Endothelial cell of umbilical vein (primary cell): ENCODE results near the gene TICAM1. TPM values are rescaled to one million over a fixed set of nuclear protein-coding genes. Genes with fewer than 3 reads are reported as not detected.
"Not testable (repeated sequence)": the region's sequence is repeated elsewhere in the genome, so short reads cannot be mapped to it uniquely, and the experiment has no call there.

ENCODE experiments used
- BruUV-seq: library from RNA; stranded (reverse); fragments of 400-500 nt; replicated peaks from 2 replicates; lab custom pipeline; 2021; lab: Mats Ljungman, UMichigan
- CTCF ChIA-PET: fragments of 300-600, 350-600 bp; sonication (Branson Sonifier 250); formaldehyde crosslinking; loops from one replicate; lab custom pipeline; 2021; ENCODE audit warnings: antibody characterized with exemption, inconsistent platforms; lab: Charles Lee
- POLR2A ChIA-PET: fragments of 300-600, 350-600 bp; sonication (Branson Sonifier 250); formaldehyde crosslinking; loops from one replicate; lab custom pipeline; 2021; ENCODE audit warnings: antibody characterized with exemption, inconsistent platforms; lab: Charles Lee
- DNase-seq: peaks from one replicate; pipeline ENCODE4 v3.0.0-alpha.2; 2011; ENCODE audit warnings: low read depth, low spot score
- FAIRE-seq: peaks from 2 replicates; lab custom pipeline; 2011; peaks lifted over from hg19 to GRCh38; lab: Jason Lieb, UNC
- H2AFZ ChIP-seq: 2 replicates; pipeline ENCODE4 v1.6.0; 2012; ENCODE audit warnings: low read depth, low read length, control low read depth, inconsistent platforms
- H3K27ac ChIP-seq: 2 replicates; pipeline ENCODE4 v1.5.1; 2011; ENCODE audit warnings: low read depth, mild to moderate bottlenecking, control low read depth, low read length, moderate library complexity; ENCODE audit not compliant: insufficient read depth
- H3K27me3 ChIP-seq, 2 experiments: 2 replicates each; pipeline versions ENCODE4 v1.6.0 to v1.6.1; 2011; ENCODE audit warnings: low read length in 2 of 2, mixed read lengths in 1 of 2; ENCODE audit not compliant: control insufficient read depth in 2 of 2, insufficient read depth in 2 of 2
- H3K36me3 ChIP-seq, 2 experiments: 2 replicates in 1 of 2; 3 replicates in 1 of 2; pipeline ENCODE4 v1.5.1; 2011; ENCODE audit warnings: low read length in 2 of 2, mild to moderate bottlenecking in 1 of 2, moderate library complexity in 1 of 2; ENCODE audit not compliant: control insufficient read depth in 2 of 2, insufficient read depth in 2 of 2; ENCODE audit errors: extremely low read depth in 1 of 2
- H3K4me1 ChIP-seq: 3 replicates; pipeline ENCODE4 v1.5.1; 2011; ENCODE audit warnings: mild to moderate bottlenecking, low read length; ENCODE audit not compliant: control insufficient read depth, insufficient read depth; ENCODE audit errors: extremely low read depth
- H3K4me2 ChIP-seq: 2 replicates; pipeline ENCODE4 v1.6.1; 2011; ENCODE audit warnings: low read length, control low read depth, mixed read lengths; ENCODE audit not compliant: insufficient read depth
- H3K4me3 ChIP-seq, 3 experiments: fragments of 200-600 bp in 1 of 3; sonication (generic), shearing (Covaris generic) in 1 of 3; replicated peaks in 1 of 3; 2 replicates each; pipeline ENCODE4 v1.5.1; 2011 to 2016; ENCODE audit warnings: control low read depth in 3 of 3, low read length in 3 of 3, mild to moderate bottlenecking in 2 of 3, inconsistent platforms in 1 of 3, low read depth in 1 of 3, moderate library complexity in 1 of 3; ENCODE audit not compliant: insufficient read depth in 1 of 3
- H3K79me2 ChIP-seq: 2 replicates; pipeline ENCODE4 v1.6.0; 2012; ENCODE audit warnings: low read length, inconsistent platforms; ENCODE audit not compliant: control insufficient read depth, insufficient read depth
- H3K9ac ChIP-seq: replicated peaks from 2 replicates; pipeline ENCODE3; 2011; ENCODE audit warnings: low read length, control low read depth; ENCODE audit not compliant: insufficient read depth; ENCODE audit errors: extremely low read depth
- H3K9me1 ChIP-seq: replicated peaks from 3 replicates; pipeline ENCODE4 v1.6.0; 2011; ENCODE audit warnings: mild to moderate bottlenecking, low read length; ENCODE audit not compliant: control insufficient read depth, insufficient read depth; ENCODE audit errors: extremely low read depth
- H3K9me3 ChIP-seq: replicated peaks from 2 replicates; pipeline ENCODE4 v1.5.1; 2012; ENCODE audit warnings: low read length, inconsistent platforms; ENCODE audit not compliant: control insufficient read depth, insufficient read depth
- H4K20me1 ChIP-seq: replicated peaks from 2 replicates; pipeline ENCODE3; 2011; ENCODE audit warnings: mild to moderate bottlenecking, low read length; ENCODE audit not compliant: control insufficient read depth, insufficient read depth; ENCODE audit errors: extremely low read depth
- CTCF ChIP-seq, 2 donors: IDR thresholded peaks; 1 replicate in 1 of 2; 2 replicates in 1 of 2; pipeline ENCODE4 v1.5.1; 2011; ENCODE audit warnings: low read length in 2 of 2, mild to moderate bottlenecking in 2 of 2, moderate library complexity in 2 of 2, control low read depth in 1 of 2, inconsistent platforms in 1 of 2, low read depth in 1 of 2; ENCODE audit not compliant: insufficient read depth in 1 of 2; ENCODE audit errors: extremely low read depth in 1 of 2
- EZH2 ChIP-seq: IDR thresholded peaks from 2 replicates; pipeline ENCODE4 v1.6.1; 2012; ENCODE audit warnings: borderline replicate concordance, low read depth, mild to moderate bottlenecking, moderate library complexity, low read length, inconsistent platforms; ENCODE audit not compliant: severe bottlenecking
- FOS ChIP-seq: IDR thresholded peaks from 2 replicates; pipeline ENCODE4 v1.6.1; 2011; ENCODE audit warnings: mild to moderate bottlenecking, low read length, moderate library complexity, borderline replicate concordance; ENCODE audit not compliant: insufficient read depth
- GATA2 ChIP-seq: IDR thresholded peaks from 2 replicates; pipeline ENCODE4 v1.7.0; 2011; ENCODE audit warnings: low read depth, mild to moderate bottlenecking, moderate library complexity, mixed read lengths, low read length; ENCODE audit not compliant: insufficient read length, insufficient read depth
- MAX ChIP-seq: IDR thresholded peaks from 2 replicates; pipeline ENCODE4 v1.6.1; 2011; ENCODE audit not compliant: insufficient read depth, insufficient read length
- MYC ChIP-seq: IDR thresholded peaks from one replicate; pipeline ENCODE4 v1.6.1; 2011; ENCODE audit warnings: mild to moderate bottlenecking, low read depth, low read length
- POLR2AphosphoS5 ChIP-seq: IDR thresholded peaks from 2 replicates; pipeline ENCODE4 v1.6.1; 2012; ENCODE audit warnings: low read depth, mild to moderate bottlenecking, control low read depth, low read length, moderate library complexity; ENCODE audit not compliant: insufficient read depth
- dilution Hi-C: fragments of 300-500 bp; cut with MboI; formaldehyde crosslinking; loops from one replicate; pipeline ENCODE4 v1.15.0; 2019; ENCODE audit warnings: low sequenced_read_pairs; ENCODE audit not compliant: extremely low pct_ligation_motif_present
- intact Hi-C: fragments of 100-400 bp; cut with micrococcal nuclease; formaldehyde crosslinking; loops from one replicate; pipeline ENCODE4 v1.10.0; 2022
- polyA plus RNA-seq, 4 experiments: library from polyadenylated mRNA; depleted of rRNA in 3 of 4; stranded (reverse) in 3 of 4; unstranded in 1 of 4; fragments of >200 nt; gene quantifications; 2 replicates each; pipeline versions ENCODE4 v1.2.1 to v1.2.3, GENCODE V29; 2011 to 2012; ENCODE audit warnings: missing spikeins in 1 of 4
- total RNA-seq: library from RNA; stranded (reverse); gene quantifications from 2 replicates; pipeline ENCODE4 v1.2.3, GENCODE V29; 2021

The TICAM1 gene
- total and polyA plus RNA-seq, 2 donors (not counting 3 experiments of a cell fraction or from before 2014, with no cell fraction given), result 4.8 to 17.6 TPM

GRCh38 chr19:4823577-4823976, 7.9 kb downstream of the TICAM1 start:
- H3K27me3 ChIP-seq, result no peaks in the 10 kb centered on the region
- DNase-seq, result no peak
- TF ChIP-seq MAX (no peak), POLR2AphosphoS5 (no peak), EZH2 (no peak), GATA2 (no peak), FOS (no peak), CTCF (IDR thresholded peaks at IDR 0.05; ENCODE audit: extremely low read depth in 1 of 2, insufficient read depth in 1 of 2, low read depth in 1 of 2, low read length in 2 of 2) (no peak), MYC (no peak)
- no peaks in the 10 kb centered on the region for H3K4me1 ChIP-seq
- no peak for FAIRE-seq
- ChIA-PET POLR2A (no interaction called here), CTCF (interaction anchor here (1.3 to 3.1 kb wide), 3 partner anchors 8 to 28 kb away, joined by 5 to 17 read pairs (median 15); partner anchors contain the start of gene TICAM1)
- H3K9ac ChIP-seq, result no peak overlapping the region
- H3K79me2 ChIP-seq, result peaks cover 21% of the 10 kb centered on the region
- no peak overlapping the region for H3K4me3 ChIP-seq
- H3K9me3 ChIP-seq, result no peaks in the 10 kb centered on the region
- H3K9me1 ChIP-seq, result no peaks in the 10 kb centered on the region
- no TSS peak for BruUV-seq
- no peaks in the 10 kb centered on the region for H4K20me1 ChIP-seq
- H2AFZ ChIP-seq, result no peak overlapping the region
- no peak overlapping the region for H3K4me2 ChIP-seq
- H3K36me3 ChIP-seq, result no peaks in the 10 kb centered on the region
- dilution Hi-C loops (no loop called here), intact Hi-C loops (no loop called here)
- no peak overlapping the region for H3K27ac ChIP-seq

GRCh38 chr19:4822354-4822753, 9.2 kb downstream of the TICAM1 start:
- peaks cover 15% of the 10 kb centered on the region for H3K79me2 ChIP-seq
- H2AFZ ChIP-seq, H3K9me1 ChIP-seq, BruUV-seq, H3K27ac ChIP-seq, H3K4me2 ChIP-seq, dilution Hi-C loops, DNase-seq, H3K36me3 ChIP-seq, H3K4me1 ChIP-seq, POLR2A ChIA-PET, H3K4me3 ChIP-seq, H4K20me1 ChIP-seq, FAIRE-seq, H3K27me3 ChIP-seq, H3K9ac ChIP-seq, intact Hi-C loops, H3K9me3 ChIP-seq: not testable (repeated sequence)
- CTCF ChIA-PET, result interaction anchor here (1.3 to 3.1 kb wide), 3 partner anchors 9 to 29 kb away, joined by 5 to 17 read pairs (median 15); partner anchors contain the start of gene TICAM1
